Astrocyte (in vitro differentiated cells and primary cell): ENCODE results near the gene ZNF343.

ENCODE experiments used
- EZH2 ChIP-seq: IDR thresholded peaks from 2 replicates; pipeline ENCODE4 v1.6.1; 2012; ENCODE audit warnings: mild to moderate bottlenecking, low read length, inconsistent platforms; ENCODE audit not compliant: insufficient read depth
- TF ChIP-seq, protein P1 (sequence below): IDR thresholded peaks from 2 replicates; pipeline ENCODE4 v1.5.1; 2011; ENCODE audit warnings: low read depth, mild to moderate bottlenecking, inconsistent platforms, low read length, moderate library complexity; ENCODE audit not compliant: insufficient read depth

DNA sequence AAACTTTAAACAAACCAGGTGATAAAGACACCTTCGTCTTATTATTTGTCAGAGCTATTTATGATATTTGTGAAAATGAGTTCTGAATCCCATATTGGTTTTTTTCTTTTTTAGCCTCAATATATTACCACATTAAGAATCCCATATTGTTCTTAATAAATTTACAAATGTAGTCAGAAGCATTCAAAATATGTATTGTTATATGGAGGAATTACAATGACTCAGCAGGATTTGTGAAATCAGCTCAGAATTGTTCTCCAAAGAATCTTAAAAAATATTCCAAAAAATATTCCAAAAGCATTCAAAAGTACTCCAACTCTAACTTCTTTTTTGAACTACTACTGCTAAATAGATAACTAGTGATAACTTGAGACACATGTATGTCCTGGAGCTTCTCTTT, 6.5 kb upstream of the ZNF343 start:
- TF ChIP-seq, protein P1, sequence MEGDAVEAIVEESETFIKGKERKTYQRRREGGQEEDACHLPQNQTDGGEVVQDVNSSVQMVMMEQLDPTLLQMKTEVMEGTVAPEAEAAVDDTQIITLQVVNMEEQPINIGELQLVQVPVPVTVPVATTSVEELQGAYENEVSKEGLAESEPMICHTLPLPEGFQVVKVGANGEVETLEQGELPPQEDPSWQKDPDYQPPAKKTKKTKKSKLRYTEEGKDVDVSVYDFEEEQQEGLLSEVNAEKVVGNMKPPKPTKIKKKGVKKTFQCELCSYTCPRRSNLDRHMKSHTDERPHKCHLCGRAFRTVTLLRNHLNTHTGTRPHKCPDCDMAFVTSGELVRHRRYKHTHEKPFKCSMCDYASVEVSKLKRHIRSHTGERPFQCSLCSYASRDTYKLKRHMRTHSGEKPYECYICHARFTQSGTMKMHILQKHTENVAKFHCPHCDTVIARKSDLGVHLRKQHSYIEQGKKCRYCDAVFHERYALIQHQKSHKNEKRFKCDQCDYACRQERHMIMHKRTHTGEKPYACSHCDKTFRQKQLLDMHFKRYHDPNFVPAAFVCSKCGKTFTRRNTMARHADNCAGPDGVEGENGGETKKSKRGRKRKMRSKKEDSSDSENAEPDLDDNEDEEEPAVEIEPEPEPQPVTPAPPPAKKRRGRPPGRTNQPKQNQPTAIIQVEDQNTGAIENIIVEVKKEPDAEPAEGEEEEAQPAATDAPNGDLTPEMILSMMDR, result no peak
- no peak for TF ChIP-seq EZH2
